Measurements from ENCODE around the gene ASPN.

ASPN gene

GRCh38 chr9:92503156-92503555 is 20.9 kb upstream of the ASPN start:
- no peak for DNase-seq

GRCh38 chr9:92501671-92502393 is 19.5 kb upstream of the ASPN start:
- DNase-seq, result no peak

GRCh38 chr9:92500725-92501124 is 18.4 kb upstream of the ASPN start:
- DNase-seq, result no peak

GRCh38 chr9:92499701-92500100 is 17.4 kb upstream of the ASPN start:
- DNase-seq, result no peak

GRCh38 chr9:92496396-92497176 is 14.3 kb upstream of the ASPN start:
- DNase-seq, result no peak

- no peak for DNase-seq
These were observed 12.6 kb upstream of the ASPN start for GRCh38 chr9:92494856-92495255.

- no peak for DNase-seq
These were observed 11.6 kb upstream of the ASPN start for GRCh38 chr9:92493749-92494387.

GRCh38 chr9:92492781-92493401 is 10.6 kb upstream of the ASPN start:
- DNase-seq, result no peak

GRCh38 chr9:92488681-92489550 is 6.6 kb upstream of the ASPN start:
- no peak for DNase-seq

- no peak for DNase-seq
These were observed 4.1 kb upstream of the ASPN start for GRCh38 chr9:92486371-92486770.

- no peak for DNase-seq
These were observed 2.3 kb upstream of the ASPN start for GRCh38 chr9:92484563-92484962.

GRCh38 chr9:92483627-92484545 is 1.6 kb upstream of the ASPN start:
- no peak for DNase-seq

GRCh38 chr9:92482805-92483204 is 499 bp upstream of the ASPN start:
- no peak for DNase-seq

- no peak for DNase-seq
These were observed 1.2 kb downstream of the ASPN start for GRCh38 chr9:92480986-92481633.

- DNase-seq, result no peak
These were observed 2.0 kb downstream of the ASPN start for GRCh38 chr9:92480291-92480771.

- DNase-seq, result no peak
These were observed 3.0 kb downstream of the ASPN start for GRCh38 chr9:92479346-92479745.

GRCh38 chr9:92478783-92479182 is 3.5 kb downstream of the ASPN start:
- DNase-seq, result no peak

GRCh38 chr9:92476962-92477361 is 5.3 kb downstream of the ASPN start:
- no peak for DNase-seq

- DNase-seq, result no peak
These were observed 7.7 kb downstream of the ASPN start for GRCh38 chr9:92474587-92474986.

GRCh38 chr9:92468206-92468605 is 14.1 kb downstream of the ASPN start:
- DNase-seq, result no peak

- no peak for DNase-seq
These were observed 14.8 kb downstream of the ASPN start for GRCh38 chr9:92467511-92467910.
